B cell (primary cell): ENCODE measurements around the gene CFAP20DC.

ENCODE experiments used
- EZH2 ChIP-seq: IDR thresholded peaks from 2 replicates; pipeline ENCODE4 v1.6.1; 2012; ENCODE audit warnings: borderline replicate concordance, low read depth, mild to moderate bottlenecking, moderate library complexity, low read length; ENCODE audit not compliant: insufficient read depth, poor library complexity, severe bottlenecking
- TF ChIP-seq, protein P1 (sequence below): fragments of 200-600 bp; IDR thresholded peaks from one replicate; pipeline ENCODE4 v1.8.0; 2022; ENCODE audit warnings: antibody characterized with exemption, mild to moderate bottlenecking

DNA sequence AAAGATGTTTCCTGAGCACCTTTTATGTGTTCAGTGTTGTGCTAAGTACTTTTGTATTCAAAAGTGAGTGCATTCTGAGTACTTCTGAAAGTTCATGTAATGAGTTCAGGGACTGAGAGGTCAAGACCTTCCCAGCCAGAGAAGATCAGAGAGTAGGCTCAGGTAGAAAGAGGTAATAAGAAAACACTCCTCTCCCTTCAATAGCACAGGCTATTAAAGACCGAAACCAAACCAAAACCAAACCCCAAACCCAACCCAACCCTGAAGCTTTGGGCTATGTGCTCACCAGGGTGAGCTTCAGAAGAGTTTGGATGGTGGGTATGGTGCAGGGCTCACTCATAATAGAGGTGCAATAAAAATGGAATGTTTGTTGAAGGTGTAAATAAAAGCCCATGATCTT is 306.5 kb downstream of the CFAP20DC start:
- TF ChIP-seq, protein P1, sequence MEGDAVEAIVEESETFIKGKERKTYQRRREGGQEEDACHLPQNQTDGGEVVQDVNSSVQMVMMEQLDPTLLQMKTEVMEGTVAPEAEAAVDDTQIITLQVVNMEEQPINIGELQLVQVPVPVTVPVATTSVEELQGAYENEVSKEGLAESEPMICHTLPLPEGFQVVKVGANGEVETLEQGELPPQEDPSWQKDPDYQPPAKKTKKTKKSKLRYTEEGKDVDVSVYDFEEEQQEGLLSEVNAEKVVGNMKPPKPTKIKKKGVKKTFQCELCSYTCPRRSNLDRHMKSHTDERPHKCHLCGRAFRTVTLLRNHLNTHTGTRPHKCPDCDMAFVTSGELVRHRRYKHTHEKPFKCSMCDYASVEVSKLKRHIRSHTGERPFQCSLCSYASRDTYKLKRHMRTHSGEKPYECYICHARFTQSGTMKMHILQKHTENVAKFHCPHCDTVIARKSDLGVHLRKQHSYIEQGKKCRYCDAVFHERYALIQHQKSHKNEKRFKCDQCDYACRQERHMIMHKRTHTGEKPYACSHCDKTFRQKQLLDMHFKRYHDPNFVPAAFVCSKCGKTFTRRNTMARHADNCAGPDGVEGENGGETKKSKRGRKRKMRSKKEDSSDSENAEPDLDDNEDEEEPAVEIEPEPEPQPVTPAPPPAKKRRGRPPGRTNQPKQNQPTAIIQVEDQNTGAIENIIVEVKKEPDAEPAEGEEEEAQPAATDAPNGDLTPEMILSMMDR: no peak
- no peak for TF ChIP-seq EZH2
